ENCODE data around the gene ITGB3. TPM values are rescaled to one million over a fixed set of nuclear protein-coding genes. Genes with fewer than 3 reads are reported as not detected.

ITGB3 gene
- total RNA-seq, 2 donors from 2014 or later: 2.0 to 2.1 TPM

DNA sequence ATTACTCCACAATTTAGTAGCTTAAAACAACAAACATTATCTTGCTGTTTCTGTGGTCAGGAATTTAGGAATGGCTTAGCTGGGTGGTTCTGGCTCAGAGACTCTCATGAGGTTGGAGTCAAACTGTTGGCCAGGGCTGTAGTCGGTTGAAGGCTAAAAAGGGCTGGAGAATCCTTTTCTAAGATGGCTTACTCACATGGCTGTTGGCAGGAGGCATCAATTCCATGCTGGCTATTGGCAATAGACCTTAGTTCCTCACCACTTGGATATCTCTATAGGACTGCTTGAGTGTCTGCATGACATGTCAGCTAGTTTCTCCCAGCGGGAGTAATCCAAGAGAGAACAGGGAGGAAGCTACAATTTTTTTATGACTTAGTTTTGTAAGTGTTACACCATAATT, 63.5 kb downstream of the ITGB3 start:
- no peak for TF ChIP-seq POLR2A (IDR thresholded peaks at IDR 0.05)
- TF ChIP-seq, protein P1, sequence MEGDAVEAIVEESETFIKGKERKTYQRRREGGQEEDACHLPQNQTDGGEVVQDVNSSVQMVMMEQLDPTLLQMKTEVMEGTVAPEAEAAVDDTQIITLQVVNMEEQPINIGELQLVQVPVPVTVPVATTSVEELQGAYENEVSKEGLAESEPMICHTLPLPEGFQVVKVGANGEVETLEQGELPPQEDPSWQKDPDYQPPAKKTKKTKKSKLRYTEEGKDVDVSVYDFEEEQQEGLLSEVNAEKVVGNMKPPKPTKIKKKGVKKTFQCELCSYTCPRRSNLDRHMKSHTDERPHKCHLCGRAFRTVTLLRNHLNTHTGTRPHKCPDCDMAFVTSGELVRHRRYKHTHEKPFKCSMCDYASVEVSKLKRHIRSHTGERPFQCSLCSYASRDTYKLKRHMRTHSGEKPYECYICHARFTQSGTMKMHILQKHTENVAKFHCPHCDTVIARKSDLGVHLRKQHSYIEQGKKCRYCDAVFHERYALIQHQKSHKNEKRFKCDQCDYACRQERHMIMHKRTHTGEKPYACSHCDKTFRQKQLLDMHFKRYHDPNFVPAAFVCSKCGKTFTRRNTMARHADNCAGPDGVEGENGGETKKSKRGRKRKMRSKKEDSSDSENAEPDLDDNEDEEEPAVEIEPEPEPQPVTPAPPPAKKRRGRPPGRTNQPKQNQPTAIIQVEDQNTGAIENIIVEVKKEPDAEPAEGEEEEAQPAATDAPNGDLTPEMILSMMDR (IDR thresholded peaks at IDR 0.05): no peak
- Histone ChIP-seq H3K4me3 (no peak overlapping the region), H3K36me3 (replicated peaks in 1 of 2; ENCODE audit: insufficient read depth in 1 of 2, low read depth in 2 of 2) (no peaks in the 10 kb centered on the region), H3K27me3 (no peaks in the 10 kb centered on the region), H3K27ac (no peak overlapping the region), H3K9me3 (no peaks in the 10 kb centered on the region), H3K4me1 (no peaks in the 10 kb centered on the region)
- ATAC-seq (no peak), DNase-seq (no peak)
- WGBS, 2 donors: 71 to 73% methylated on average over 2 of the region's 2 CpGs
- intact Hi-C loops (cut with DNase I): loop anchor here (5.0 kb wide), 1 partner anchor 80 kb away; no protein-coding TSS in a partner anchor

DNA sequence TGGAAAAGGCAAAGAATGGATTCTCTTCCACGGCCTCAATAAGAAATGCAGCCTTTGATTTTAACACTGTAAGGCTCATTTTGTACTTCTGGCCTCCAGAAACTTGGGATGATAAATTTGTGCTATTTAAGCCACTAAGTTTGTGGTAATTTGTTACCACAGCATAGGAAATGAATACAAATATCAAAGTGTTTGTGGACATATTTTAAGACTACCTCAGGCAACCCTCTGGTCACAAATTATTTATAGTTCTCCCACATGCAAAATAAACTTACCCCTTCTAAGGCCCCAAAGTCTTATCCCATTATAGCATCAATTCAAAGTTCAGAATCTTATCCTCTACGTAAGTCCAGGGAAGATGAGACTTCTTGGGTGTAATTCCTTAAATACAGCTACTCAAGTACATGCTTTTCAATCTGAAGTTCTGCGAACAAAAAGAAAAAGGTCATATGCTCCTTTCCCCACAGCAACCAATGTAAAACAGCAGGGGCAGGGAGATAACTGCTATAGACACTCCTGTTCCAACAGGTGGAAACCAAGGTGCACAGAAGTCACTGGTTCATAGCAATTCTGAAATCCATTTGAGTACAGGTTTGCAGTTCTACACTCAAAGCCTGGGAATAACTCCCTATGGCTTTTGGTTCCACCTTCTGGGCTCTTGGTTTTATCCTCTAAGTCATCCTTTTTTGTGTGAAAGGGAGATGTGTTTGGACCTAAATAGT, 64.7 kb downstream of the ITGB3 start:
- Histone ChIP-seq H3K36me3 (replicated peaks in 1 of 2; ENCODE audit: insufficient read depth in 1 of 2, low read depth in 2 of 2) (no peaks in the 10 kb centered on the region), H3K27ac (no peak overlapping the region), H3K27me3 (no peaks in the 10 kb centered on the region), H3K4me3 (no peak overlapping the region), H3K9me3 (no peaks in the 10 kb centered on the region), H3K4me1 (no peaks in the 10 kb centered on the region)
- TF ChIP-seq, protein P1 (IDR thresholded peaks at IDR 0.05): no peak
- TF ChIP-seq POLR2A (IDR thresholded peaks at IDR 0.05): no peak
- WGBS, 2 donors: 85 to 92% methylated on average over 3 of the region's 3 CpGs
- ATAC-seq: no peak
- intact Hi-C loops (cut with DNase I): loop anchor here (5.0 kb wide), 1 partner anchor 81 kb away; no protein-coding TSS in a partner anchor
- DNase-seq: no peak

DNA sequence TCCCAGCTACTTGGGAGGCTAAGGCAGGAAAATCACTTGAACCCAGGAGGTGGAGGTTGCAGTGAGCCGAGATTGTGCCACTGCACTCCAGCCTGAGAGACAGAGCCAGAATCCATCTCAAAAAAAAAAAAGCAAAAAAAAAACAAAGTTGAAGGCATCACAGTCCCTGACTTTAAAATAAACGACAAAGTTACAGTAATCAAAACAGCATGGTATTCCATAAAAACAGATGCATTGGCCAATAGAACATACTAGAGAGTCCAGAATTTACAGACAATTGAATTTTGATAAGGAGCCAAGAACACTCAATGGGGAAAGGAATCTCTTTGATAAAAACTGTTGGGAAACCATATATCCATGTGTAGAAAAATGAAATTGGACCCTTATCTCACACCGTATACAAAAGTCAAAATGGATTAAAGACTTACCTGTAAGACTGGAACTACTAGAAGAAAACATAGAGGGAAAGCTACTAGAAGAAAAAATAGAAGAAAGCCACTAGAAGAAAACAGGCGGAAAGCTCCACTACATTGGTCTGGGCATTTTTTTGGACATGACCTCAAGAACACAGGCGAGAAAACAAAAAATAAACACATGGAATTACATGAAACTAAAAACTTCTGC, 67.4 kb downstream of the ITGB3 start:
- intact Hi-C loops (cut with DNase I): no loop called here
- no peak for ATAC-seq
- WGBS, 2 donors: 77 to 86% methylated on average over 5 of the region's 5 CpGs
- no peaks in the 10 kb centered on the region for H3K4me1 ChIP-seq
- no peaks in the 10 kb centered on the region for H3K36me3 ChIP-seq (replicated peaks in 1 of 2; ENCODE audit: insufficient read depth in 1 of 2, low read depth in 2 of 2)
- DNase-seq: no peak
- H3K9me3 ChIP-seq: no peaks in the 10 kb centered on the region
- H3K27me3 ChIP-seq: no peaks in the 10 kb centered on the region
- TF ChIP-seq, protein P1 (IDR thresholded peaks at IDR 0.05): no peak
- no peak for TF ChIP-seq POLR2A (IDR thresholded peaks at IDR 0.05)
- H3K4me3 ChIP-seq: no peak overlapping the region
- no peak overlapping the region for H3K27ac ChIP-seq

DNA sequence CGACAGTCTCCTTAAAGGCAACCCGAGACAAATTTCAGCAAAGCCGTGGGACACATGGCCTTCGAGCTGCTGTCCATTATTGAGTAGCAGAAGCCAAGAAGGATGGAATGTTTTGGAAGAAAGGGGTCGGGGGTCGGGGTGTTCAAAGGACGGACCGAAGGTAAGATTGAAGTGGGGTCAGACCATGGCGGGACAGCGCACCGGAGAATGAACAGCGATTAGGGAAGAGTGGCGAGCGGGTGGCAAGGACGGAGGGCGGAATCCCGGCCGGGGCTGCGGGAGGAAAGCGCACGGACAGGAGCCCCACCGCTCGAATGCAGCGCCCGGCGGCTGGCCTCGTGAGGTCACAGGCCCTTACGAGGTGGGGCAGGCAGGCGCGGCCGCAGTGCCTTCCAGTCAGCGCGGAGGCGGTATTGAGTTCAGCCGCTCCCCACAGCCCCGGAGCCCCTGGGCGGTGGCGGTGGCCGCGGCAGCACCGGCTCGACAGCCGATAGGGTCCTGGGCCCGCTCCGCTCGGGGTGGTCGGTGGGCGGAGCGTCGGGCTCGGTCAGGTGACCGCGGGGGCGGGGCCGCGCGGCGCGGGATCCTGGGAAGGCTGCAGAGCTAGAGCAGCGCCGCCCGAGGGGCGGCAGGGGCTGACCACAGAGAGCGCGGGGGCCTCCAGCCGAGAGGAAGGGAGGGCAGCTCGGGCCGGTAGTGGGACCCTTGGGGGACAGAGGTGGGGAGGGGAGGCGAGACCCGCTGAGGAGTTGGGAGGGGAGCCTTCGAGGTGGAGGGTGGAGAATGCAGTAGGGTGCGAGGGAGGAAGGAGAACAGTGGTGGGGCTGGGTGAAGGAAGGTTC, 70.0 kb downstream of the ITGB3 start, which contains the start of gene EFCAB13:
Gene EFCAB13, plus strand, starts transcription at position 574 of the 842 bp plus-strand sequence. CDS start 4,399 bp downstream, outside the sequence.
- Histone ChIP-seq H3K27me3 (no peaks in the 10 kb centered on the region), H3K4me3 (peak within 1 kb of the TSS; percentile 10 to 51), H3K27ac (peak within 1 kb of the TSS; percentile 80 to 87 (median 84)), H3K9me3 (no peaks in the 10 kb centered on the region), H3K4me1 (no peaks in the 10 kb centered on the region), H3K36me3 (replicated peaks in 1 of 2; ENCODE audit: insufficient read depth in 1 of 2, low read depth in 2 of 2) (no peaks in the 10 kb centered on the region)
- WGBS, 2 donors: 1% methylated on average over 36 to 67 of the region's 72 CpGs
- peak; percentile 88 to 98 (median 92) for TF ChIP-seq POLR2A (IDR thresholded peaks at IDR 0.05)
- TF ChIP-seq, protein P1 (IDR thresholded peaks at IDR 0.05): peak in 4 of 7 experiments; percentile 20 to 51 (median 34)
- ATAC-seq: peak; percentile 94
- intact Hi-C loops (cut with DNase I): no loop called here
- DNase-seq: peak; percentile 86 to 95 (median 93)
